Measurements from ENCODE around the gene TOX2.

DNA sequence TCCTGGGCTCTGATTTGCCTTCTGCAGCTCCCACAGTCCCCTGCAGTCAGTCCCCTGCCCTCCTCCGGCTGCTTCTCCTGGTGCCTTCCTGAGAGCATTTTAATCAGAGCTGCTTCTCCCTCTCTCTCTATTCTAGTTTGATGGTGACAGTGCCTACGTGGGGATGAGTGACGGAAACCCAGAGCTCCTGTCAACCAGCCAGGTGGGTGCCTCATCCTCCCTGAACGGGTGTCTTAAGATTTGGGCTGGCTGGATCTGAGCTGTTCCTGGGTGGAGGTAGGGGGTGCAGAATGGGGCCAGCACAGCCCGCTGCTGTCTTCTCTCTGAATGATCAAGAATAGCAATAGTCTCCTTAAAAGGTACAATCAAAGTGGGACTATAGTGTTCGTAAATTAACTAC is 58.6 kb downstream of the TOX2 start:
- TF ChIP-seq POLR2A (IDR thresholded peaks at IDR 0.05; ENCODE audit: low read depth, low read length) = no peak
- TF ChIP-seq POLR2AphosphoS5 (IDR thresholded peaks at IDR 0.05; ENCODE audit: low read depth, low read length) = no peak
- TF ChIP-seq POU2F2 (IDR thresholded peaks at IDR 0.05; ENCODE audit: low read depth, low read length) = no peak
- TF ChIP-seq SPI1 (IDR thresholded peaks at IDR 0.05; ENCODE audit: low read depth, low read length) = no peak
- TF ChIP-seq TAF1 (IDR thresholded peaks at IDR 0.05; ENCODE audit: low read depth, low read length) = no peak
- TF ChIP-seq PAX5 (IDR thresholded peaks at IDR 0.05; ENCODE audit: insufficient read depth, low read length, severe bottlenecking) = no peak

Data from GM12891 (cell line).